Measurements from ENCODE around the gene ZNF543.
"Not testable (repeated sequence)": the region's sequence is repeated elsewhere in the genome, so short reads cannot be mapped to it uniquely, and the experiment has no call there.

ZNF543 gene

GRCh38 chr19:57320180-57321084, at the start of gene ZNF543:
Gene ZNF543, plus strand, starts transcription at chr19:57320472. Its CDS starts 382 bp downstream, at chr19:57320854.
- peak; percentile 81 for DNase-seq (ENCODE audit: low read depth)

- DNase-seq (ENCODE audit: low read depth) = no peak
Measured at GRCh38 chr19:57271280-57271679, 49.0 kb upstream of the ZNF543 start.

- no peak for DNase-seq (ENCODE audit: low read depth)
Measured at GRCh38 chr19:57273014-57273413, 47.3 kb upstream of the ZNF543 start.

- no peak for DNase-seq (ENCODE audit: low read depth)
Measured at GRCh38 chr19:57276430-57276829, 43.8 kb upstream of the ZNF543 start.

- DNase-seq (ENCODE audit: low read depth) = not testable (repeated sequence)
Measured at GRCh38 chr19:57278481-57278880, 41.8 kb upstream of the ZNF543 start.

- peak; percentile 60 for DNase-seq (ENCODE audit: low read depth)
Measured at GRCh38 chr19:57279418-57280164, 40.7 kb upstream of the ZNF543 start.

GRCh38 chr19:57280165-57280961, 39.9 kb upstream of the ZNF543 start, which contains the start of gene ZNF460:
Gene ZNF460, plus strand, starts transcription at chr19:57280485. Its CDS starts 322 bp downstream, at chr19:57280807.
- DNase-seq (ENCODE audit: low read depth) = peak; percentile 94

GRCh38 chr19:57280962-57281400, 39.3 kb upstream of the ZNF543 start:
- no peak for DNase-seq (ENCODE audit: low read depth)

- DNase-seq (ENCODE audit: low read depth) = no peak
Measured at GRCh38 chr19:57282011-57282643, 38.1 kb upstream of the ZNF543 start.

GRCh38 chr19:57288373-57288772, 31.9 kb upstream of the ZNF543 start:
- no peak for DNase-seq (ENCODE audit: low read depth)

GRCh38 chr19:57290970-57291369, 29.3 kb upstream of the ZNF543 start:
- no peak for DNase-seq (ENCODE audit: low read depth)

GRCh38 chr19:57292547-57292946, 27.7 kb upstream of the ZNF543 start:
- no peak for DNase-seq (ENCODE audit: low read depth)

GRCh38 chr19:57293719-57294118, 26.6 kb upstream of the ZNF543 start:
- DNase-seq (ENCODE audit: low read depth) = no peak

GRCh38 chr19:57302020-57302465, 18.2 kb upstream of the ZNF543 start:
- DNase-seq (ENCODE audit: low read depth) = no peak

- no peak for DNase-seq (ENCODE audit: low read depth)
Measured at GRCh38 chr19:57302727-57303401, 17.4 kb upstream of the ZNF543 start.

- no peak for DNase-seq (ENCODE audit: low read depth)
Measured at GRCh38 chr19:57305056-57305455, 15.2 kb upstream of the ZNF543 start.

GRCh38 chr19:57308514-57308913, 11.8 kb upstream of the ZNF543 start:
- no peak for DNase-seq (ENCODE audit: low read depth)

- no peak for DNase-seq (ENCODE audit: low read depth)
Measured at GRCh38 chr19:57310792-57311191, 9.5 kb upstream of the ZNF543 start.

- DNase-seq (ENCODE audit: low read depth) = no peak
Measured at GRCh38 chr19:57314146-57314545, 6.1 kb upstream of the ZNF543 start.

GRCh38 chr19:57317503-57317902, 2.8 kb upstream of the ZNF543 start:
- no peak for DNase-seq (ENCODE audit: low read depth)

- DNase-seq (ENCODE audit: low read depth) = no peak
Measured at GRCh38 chr19:57319869-57320179, 448 bp upstream of the ZNF543 start.
